AG10803 (cell line): ENCODE measurements around the gene SYNDIG1.

Source experiments
- DNase-seq: peaks from one replicate; pipeline ENCODE4 v3.0.0; 2010; ENCODE audit warnings: low read depth
- H3K4me3 ChIP-seq: 2 replicates; pipeline ENCODE4 v1.5.1; 2011; ENCODE audit warnings: mild to moderate bottlenecking, low read length, control low read depth
- TF ChIP-seq, protein P1 (sequence below): conservative IDR thresholded peaks from 2 replicates; pipeline ENCODE4 v1.5.1; 2011; ENCODE audit warnings: mild to moderate bottlenecking, low read length, control low read depth, inconsistent platforms

SYNDIG1 gene

GRCh38 chr20:24668384-24668702, 198.9 kb downstream of the SYNDIG1 start:
- no peak overlapping the region for H3K4me3 ChIP-seq
- TF ChIP-seq, protein P1, sequence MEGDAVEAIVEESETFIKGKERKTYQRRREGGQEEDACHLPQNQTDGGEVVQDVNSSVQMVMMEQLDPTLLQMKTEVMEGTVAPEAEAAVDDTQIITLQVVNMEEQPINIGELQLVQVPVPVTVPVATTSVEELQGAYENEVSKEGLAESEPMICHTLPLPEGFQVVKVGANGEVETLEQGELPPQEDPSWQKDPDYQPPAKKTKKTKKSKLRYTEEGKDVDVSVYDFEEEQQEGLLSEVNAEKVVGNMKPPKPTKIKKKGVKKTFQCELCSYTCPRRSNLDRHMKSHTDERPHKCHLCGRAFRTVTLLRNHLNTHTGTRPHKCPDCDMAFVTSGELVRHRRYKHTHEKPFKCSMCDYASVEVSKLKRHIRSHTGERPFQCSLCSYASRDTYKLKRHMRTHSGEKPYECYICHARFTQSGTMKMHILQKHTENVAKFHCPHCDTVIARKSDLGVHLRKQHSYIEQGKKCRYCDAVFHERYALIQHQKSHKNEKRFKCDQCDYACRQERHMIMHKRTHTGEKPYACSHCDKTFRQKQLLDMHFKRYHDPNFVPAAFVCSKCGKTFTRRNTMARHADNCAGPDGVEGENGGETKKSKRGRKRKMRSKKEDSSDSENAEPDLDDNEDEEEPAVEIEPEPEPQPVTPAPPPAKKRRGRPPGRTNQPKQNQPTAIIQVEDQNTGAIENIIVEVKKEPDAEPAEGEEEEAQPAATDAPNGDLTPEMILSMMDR, result no peak
- DNase-seq, result no peak

DNA sequence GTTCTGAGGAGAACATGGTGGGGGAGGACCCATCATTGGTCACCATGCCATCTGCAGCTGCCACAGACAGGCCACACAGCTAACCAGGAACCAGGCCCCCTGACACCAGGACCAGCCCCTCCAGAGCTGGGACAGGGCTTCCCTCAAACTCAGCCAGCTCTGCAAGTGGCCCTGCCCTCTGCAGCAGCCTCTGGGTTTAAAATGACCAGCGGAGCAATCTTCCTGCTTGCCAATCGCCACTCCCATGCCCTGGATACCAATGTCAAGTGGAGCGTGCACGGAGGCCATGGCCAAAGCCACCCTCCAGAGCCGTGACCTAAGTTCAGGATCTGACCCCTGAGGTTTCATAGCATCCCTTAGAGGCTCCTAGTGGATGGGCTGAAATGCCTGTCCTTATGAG, 199.4 kb downstream of the SYNDIG1 start:
- H3K4me3 ChIP-seq, result no peak overlapping the region
- TF ChIP-seq, protein P1, result no peak
- DNase-seq, result no peak

DNA sequence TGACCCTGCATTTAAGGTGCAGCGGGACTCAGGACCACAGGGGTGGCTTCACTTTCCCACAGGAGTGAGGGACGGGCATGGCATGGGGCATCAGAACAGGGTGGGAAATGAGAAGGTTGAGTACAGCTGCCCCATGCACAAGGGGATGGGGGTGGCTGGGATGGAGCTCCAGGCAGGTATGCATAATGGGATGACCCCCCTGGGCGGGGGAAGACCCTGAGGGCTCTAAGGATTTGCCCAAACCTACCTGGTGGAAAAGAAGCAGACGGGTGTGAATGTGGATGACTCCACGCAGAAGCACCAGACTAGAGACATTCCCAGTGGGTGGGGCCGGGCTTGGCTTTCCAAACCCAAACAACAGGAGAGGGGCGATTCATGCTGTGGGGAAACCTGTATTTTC, 200.3 kb downstream of the SYNDIG1 start:
- no peak for DNase-seq
- TF ChIP-seq, protein P1, result no peak

DNA sequence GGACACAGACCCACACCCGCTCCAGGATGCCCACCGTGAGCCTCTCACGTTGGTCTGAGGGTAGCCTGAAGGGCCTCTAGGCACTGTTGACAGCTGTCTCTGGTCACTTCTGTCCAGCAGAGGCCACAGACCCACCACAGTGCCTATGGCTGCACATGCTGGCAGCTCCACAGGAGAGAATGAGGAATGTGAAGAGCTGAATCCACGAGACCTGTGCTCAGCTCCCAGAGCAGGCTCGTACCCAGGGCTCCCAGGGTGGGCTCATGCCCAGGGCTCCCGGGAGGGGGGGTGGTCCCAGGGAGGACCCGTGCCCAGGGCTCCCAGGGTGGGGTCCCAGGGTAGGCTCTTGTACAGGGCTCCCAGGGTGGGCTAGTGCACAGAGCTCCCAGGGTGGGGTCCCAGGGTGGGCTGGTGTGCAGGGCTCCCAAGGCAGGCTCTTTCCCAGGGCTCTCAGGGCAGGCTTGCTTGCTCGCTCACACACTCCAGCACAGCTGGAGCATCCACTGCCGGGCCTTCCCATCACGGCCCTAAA, 201.0 kb downstream of the SYNDIG1 start:
- DNase-seq, result no peak

More for the DNA sequence above, 200.3 kb downstream of the SYNDIG1 start:
- H3K4me3 ChIP-seq, result no peak overlapping the region

DNA sequence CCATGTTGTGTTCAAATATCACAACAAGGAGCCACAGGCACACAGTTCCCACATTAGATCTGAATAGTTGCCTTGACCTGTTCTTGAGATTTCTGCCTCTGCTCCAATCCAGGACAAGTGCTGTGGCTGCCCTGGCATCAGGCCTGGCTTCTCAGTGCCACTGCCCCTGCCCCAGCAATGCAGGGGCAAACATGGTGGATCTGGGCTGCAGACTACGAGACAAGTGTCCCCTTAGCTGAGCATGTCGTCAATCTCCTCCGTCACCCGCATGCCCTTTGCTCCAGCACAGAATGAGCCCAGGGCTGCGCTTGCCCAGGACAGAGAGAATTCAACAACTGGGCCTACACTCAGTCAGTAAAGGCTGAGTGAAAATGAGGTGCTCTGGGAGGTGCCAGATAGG, 201.6 kb downstream of the SYNDIG1 start:
- DNase-seq, result no peak
- H3K4me3 ChIP-seq, result no peak overlapping the region
- TF ChIP-seq, protein P1, result no peak

More for the DNA sequence above, 201.0 kb downstream of the SYNDIG1 start:
- no peak overlapping the region for H3K4me3 ChIP-seq
- TF ChIP-seq, protein P1, result no peak

DNA sequence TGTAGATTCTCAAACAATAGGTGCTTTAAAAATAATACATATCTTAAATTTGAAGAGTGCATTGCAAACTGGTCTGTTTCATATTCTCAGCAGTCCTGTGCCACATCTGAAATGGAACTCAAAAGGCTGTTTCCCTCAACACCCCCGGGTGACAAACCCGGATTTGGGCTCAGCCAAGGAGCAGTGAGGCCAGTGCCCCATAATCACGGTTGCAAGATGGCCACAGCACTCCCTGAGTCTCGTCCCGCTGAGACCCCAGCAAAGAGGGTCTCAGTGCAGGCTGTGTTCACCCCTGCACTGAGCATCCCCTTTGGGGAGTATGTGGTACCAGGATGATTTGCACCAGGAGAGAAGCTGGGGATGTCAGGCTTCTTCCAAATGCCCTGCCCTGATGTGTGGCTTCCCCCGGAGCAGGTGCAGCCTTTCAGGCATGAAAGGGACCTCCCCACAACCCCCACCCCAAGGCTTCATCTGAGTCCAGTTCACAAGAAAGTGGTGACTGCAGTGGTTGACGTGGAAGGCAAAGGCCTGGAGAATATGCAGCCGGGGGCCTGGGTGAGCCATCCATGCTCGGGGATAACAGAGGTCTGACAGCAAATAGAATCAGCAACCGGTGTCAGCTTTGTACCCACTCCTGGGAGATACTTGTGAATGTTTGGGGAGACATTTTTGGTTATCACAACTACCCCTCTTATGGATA, 202.9 kb downstream of the SYNDIG1 start:
- DNase-seq, result no peak
- H3K4me3 ChIP-seq, result no peak overlapping the region

More for the DNA sequence above, 202.9 kb downstream of the SYNDIG1 start:
- TF ChIP-seq, protein P1, result no peak
